Measurements from ENCODE around the gene KLHL33. TPM values are rescaled to one million over a fixed set of nuclear protein-coding genes. Genes with fewer than 3 reads are reported as not detected.

Gene KLHL33
- total RNA-seq, 1 experiment from 2014 or later: not detected

DNA sequence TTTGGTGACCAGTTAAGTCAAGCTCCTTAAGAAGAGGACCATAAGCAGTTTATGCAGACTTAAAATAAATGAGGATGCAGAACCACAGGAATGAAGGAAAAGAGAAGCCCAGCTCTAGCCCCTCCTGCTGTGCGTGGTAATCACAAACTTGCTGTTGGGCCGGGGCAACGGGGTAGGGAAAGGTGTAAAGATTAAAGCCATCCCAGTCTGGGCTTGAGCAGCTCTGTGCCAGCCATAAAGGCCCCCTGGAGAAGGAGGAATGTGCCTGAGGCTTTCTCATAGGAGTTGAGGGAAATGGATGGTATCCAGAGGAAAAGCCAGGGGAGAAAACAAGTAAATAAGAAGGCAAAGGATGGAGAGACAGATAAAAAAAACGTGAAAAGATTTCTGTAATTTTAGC lies 47.8 kb downstream of the KLHL33 start:
- DNase-seq (ENCODE audit: low read depth, low spot score): no peak
- TF ChIP-seq POLR2AphosphoS5 (IDR thresholded peaks at IDR 0.05; ENCODE audit: low read depth, low read length): no peak
- H3K9me3 ChIP-seq (ENCODE audit: control insufficient read depth, insufficient read depth, low read depth, low read length): no peaks in the 10 kb centered on the region
- H3K4me3 ChIP-seq (ENCODE audit: low read depth in 2 of 2, low read length in 2 of 2): no peak overlapping the region
- ChIA-PET CTCF (no interaction called here), POLR2A (no interaction called here)
- no peak for ATAC-seq
- intact Hi-C loops (cut with micrococcal nuclease; ENCODE audit: unreplicated experiment): no loop called here
- in situ Hi-C loops (cut with HindIII; ENCODE audit: low pct_unique_long_range_greater_than_20kb, low sequenced_read_pairs): no loop called here
- no peaks in the 10 kb centered on the region for H3K27me3 ChIP-seq (ENCODE audit: control insufficient read depth, insufficient read depth, low read length)
- no peaks in the 10 kb centered on the region for H3K4me1 ChIP-seq (ENCODE audit: control insufficient read depth, insufficient read depth, low read length)
- H3K36me3 ChIP-seq (ENCODE audit: control insufficient read depth, insufficient read depth, low read length): peaks cover 14% of the 10 kb centered on the region
- H3K27ac ChIP-seq (ENCODE audit: low read length): no peak overlapping the region
- no TSS peak for BruUV-seq (replicated peaks)

DNA sequence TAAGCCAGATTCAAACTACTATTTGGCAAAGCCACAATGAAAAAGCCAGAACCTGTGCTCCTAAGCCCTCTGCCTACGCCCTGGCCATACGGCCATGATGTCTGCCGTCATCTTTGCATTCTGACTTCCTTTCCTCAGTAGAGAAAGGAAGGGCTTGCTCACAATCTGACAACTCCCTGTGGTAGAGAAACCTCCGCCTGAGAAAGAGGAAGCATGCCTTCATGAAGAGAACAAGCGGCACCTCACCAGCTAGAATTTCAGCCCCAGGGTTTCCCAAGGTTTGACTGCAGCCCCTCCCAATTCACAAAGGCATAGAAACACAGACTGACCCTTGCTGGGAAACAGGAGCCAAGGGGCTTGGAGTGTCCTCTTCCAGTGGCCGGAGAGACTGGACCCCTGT lies 48.4 kb downstream of the KLHL33 start:
- H3K27ac ChIP-seq (ENCODE audit: low read length): no peak overlapping the region
- POLR2A ChIA-PET: no interaction called here
- no peak for ATAC-seq
- no peaks in the 10 kb centered on the region for H3K4me1 ChIP-seq (ENCODE audit: control insufficient read depth, insufficient read depth, low read length)
- no peaks in the 10 kb centered on the region for H3K27me3 ChIP-seq (ENCODE audit: control insufficient read depth, insufficient read depth, low read length)
- in situ Hi-C loops (cut with HindIII; ENCODE audit: low pct_unique_long_range_greater_than_20kb, low sequenced_read_pairs): no loop called here
- H3K4me3 ChIP-seq (ENCODE audit: low read depth in 2 of 2, low read length in 2 of 2): no peak overlapping the region
- CTCF ChIA-PET: no interaction called here
- TF ChIP-seq, protein P1, sequence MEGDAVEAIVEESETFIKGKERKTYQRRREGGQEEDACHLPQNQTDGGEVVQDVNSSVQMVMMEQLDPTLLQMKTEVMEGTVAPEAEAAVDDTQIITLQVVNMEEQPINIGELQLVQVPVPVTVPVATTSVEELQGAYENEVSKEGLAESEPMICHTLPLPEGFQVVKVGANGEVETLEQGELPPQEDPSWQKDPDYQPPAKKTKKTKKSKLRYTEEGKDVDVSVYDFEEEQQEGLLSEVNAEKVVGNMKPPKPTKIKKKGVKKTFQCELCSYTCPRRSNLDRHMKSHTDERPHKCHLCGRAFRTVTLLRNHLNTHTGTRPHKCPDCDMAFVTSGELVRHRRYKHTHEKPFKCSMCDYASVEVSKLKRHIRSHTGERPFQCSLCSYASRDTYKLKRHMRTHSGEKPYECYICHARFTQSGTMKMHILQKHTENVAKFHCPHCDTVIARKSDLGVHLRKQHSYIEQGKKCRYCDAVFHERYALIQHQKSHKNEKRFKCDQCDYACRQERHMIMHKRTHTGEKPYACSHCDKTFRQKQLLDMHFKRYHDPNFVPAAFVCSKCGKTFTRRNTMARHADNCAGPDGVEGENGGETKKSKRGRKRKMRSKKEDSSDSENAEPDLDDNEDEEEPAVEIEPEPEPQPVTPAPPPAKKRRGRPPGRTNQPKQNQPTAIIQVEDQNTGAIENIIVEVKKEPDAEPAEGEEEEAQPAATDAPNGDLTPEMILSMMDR (IDR thresholded peaks at IDR 0.05): no peak
- no peak for TF ChIP-seq POLR2AphosphoS5 (IDR thresholded peaks at IDR 0.05; ENCODE audit: low read depth, low read length)
- TF ChIP-seq, protein P2, sequence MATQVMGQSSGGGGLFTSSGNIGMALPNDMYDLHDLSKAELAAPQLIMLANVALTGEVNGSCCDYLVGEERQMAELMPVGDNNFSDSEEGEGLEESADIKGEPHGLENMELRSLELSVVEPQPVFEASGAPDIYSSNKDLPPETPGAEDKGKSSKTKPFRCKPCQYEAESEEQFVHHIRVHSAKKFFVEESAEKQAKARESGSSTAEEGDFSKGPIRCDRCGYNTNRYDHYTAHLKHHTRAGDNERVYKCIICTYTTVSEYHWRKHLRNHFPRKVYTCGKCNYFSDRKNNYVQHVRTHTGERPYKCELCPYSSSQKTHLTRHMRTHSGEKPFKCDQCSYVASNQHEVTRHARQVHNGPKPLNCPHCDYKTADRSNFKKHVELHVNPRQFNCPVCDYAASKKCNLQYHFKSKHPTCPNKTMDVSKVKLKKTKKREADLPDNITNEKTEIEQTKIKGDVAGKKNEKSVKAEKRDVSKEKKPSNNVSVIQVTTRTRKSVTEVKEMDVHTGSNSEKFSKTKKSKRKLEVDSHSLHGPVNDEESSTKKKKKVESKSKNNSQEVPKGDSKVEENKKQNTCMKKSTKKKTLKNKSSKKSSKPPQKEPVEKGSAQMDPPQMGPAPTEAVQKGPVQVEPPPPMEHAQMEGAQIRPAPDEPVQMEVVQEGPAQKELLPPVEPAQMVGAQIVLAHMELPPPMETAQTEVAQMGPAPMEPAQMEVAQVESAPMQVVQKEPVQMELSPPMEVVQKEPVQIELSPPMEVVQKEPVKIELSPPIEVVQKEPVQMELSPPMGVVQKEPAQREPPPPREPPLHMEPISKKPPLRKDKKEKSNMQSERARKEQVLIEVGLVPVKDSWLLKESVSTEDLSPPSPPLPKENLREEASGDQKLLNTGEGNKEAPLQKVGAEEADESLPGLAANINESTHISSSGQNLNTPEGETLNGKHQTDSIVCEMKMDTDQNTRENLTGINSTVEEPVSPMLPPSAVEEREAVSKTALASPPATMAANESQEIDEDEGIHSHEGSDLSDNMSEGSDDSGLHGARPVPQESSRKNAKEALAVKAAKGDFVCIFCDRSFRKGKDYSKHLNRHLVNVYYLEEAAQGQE (IDR thresholded peaks at IDR 0.05; ENCODE audit: insufficient read depth in 1 of 2, low read depth in 2 of 2, low read length in 1 of 2): no peak
- no TSS peak for BruUV-seq (replicated peaks)
- DNase-seq (ENCODE audit: low read depth, low spot score): no peak
- intact Hi-C loops (cut with micrococcal nuclease; ENCODE audit: unreplicated experiment): no loop called here
- peaks cover 12% of the 10 kb centered on the region for H3K36me3 ChIP-seq (ENCODE audit: control insufficient read depth, insufficient read depth, low read length)
- no peaks in the 10 kb centered on the region for H3K9me3 ChIP-seq (ENCODE audit: control insufficient read depth, insufficient read depth, low read depth, low read length)

DNA sequence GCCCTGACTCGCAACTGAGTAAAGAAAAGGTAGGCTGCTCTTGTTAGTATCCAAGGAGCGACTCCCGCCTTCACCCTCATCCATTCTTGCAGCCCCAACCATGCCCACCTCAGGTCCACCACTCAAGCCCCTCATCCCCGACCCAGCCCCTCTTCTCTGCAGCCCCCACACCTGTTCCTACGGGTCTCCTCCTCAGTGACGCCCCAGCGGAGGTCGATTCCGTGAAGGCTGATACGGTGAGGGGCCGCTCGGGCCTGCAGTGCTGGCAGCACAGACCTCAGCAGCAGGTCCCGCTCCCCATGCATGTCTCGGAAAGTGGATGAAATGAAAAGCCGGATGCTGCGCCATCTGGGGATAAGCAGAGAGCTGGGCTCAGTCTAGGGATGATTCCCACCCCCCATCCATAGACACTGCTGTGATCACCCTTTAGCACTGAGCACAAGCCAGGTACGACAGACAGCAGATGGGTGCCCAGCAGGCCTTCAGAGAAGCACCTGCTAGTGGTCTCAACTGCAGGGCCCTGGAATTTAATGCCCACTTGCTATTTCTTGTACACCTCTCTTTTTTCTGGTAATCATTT lies 49.6 kb downstream of the KLHL33 start:
- Histone ChIP-seq H3K4me3 (ENCODE audit: low read depth in 2 of 2, low read length in 2 of 2) (no peak overlapping the region), H3K27me3 (ENCODE audit: control insufficient read depth, insufficient read depth, low read length) (no peaks in the 10 kb centered on the region), H3K36me3 (ENCODE audit: control insufficient read depth, insufficient read depth, low read length) (peaks cover 7% of the 10 kb centered on the region), H3K9me3 (ENCODE audit: control insufficient read depth, insufficient read depth, low read depth, low read length) (no peaks in the 10 kb centered on the region), H3K27ac (ENCODE audit: low read length) (no peak overlapping the region), H3K4me1 (ENCODE audit: control insufficient read depth, insufficient read depth, low read length) (no peaks in the 10 kb centered on the region)
- DNase-seq (ENCODE audit: low read depth, low spot score) (no peak), ATAC-seq (no peak)
- POLR2A ChIA-PET: interaction anchor here (0.7 kb wide), 1 partner anchor 10 kb away, joined by 3 read pairs; no protein-coding TSS in a partner anchor
- TF ChIP-seq POLR2AphosphoS5 (IDR thresholded peaks at IDR 0.05; ENCODE audit: low read depth, low read length) (no peak), TCF7L2 (IDR thresholded peaks at IDR 0.05; ENCODE audit: low read depth, low read length) (no peak), SIN3A (IDR thresholded peaks at IDR 0.05; ENCODE audit: borderline replicate concordance, insufficient read depth, low read depth, low read length) (no peak)
- TF ChIP-seq, protein P2 (IDR thresholded peaks at IDR 0.05; ENCODE audit: insufficient read depth in 1 of 2, low read depth in 2 of 2, low read length in 1 of 2): no peak
- TF ChIP-seq, protein P1 (IDR thresholded peaks at IDR 0.05): no peak
- in situ Hi-C loops (cut with HindIII; ENCODE audit: low pct_unique_long_range_greater_than_20kb, low sequenced_read_pairs) (no loop called here), intact Hi-C loops (cut with micrococcal nuclease; ENCODE audit: unreplicated experiment) (no loop called here)
- BruUV-seq (replicated peaks): no TSS peak
- CTCF ChIA-PET: no interaction called here

All from Panc1 (cell line).